IMR-90 (cell line): ENCODE data around the gene BEND2. TPM values are rescaled to one million over a fixed set of nuclear protein-coding genes. Genes with fewer than 3 reads are reported as not detected.

ENCODE experiments used
- ATAC-seq: fragments of 200-7000 bp; cut with Tn5 transposase; 2 replicates; pipeline ENCODE4 v1.9.1; 2020; ENCODE audit warnings: low read depth, mild to moderate bottlenecking, moderate library complexity
- BruUV-seq: library from RNA; stranded (reverse); fragments of 400-500 nt; replicated peaks from 2 replicates; lab custom pipeline; 2021; lab: Mats Ljungman, UMichigan
- CTCF ChIA-PET: fragments of 300-600 bp; formaldehyde crosslinking; extraction: SDS; loops from one replicate; lab custom pipeline; 2021; ENCODE audit warnings: antibody characterized with exemption; lab: Yijun Ruan, JAX
- POLR2A ChIA-PET: fragments of 300-600 bp; sonication (Branson Sonifier 250); formaldehyde crosslinking; loops from one replicate; lab custom pipeline; 2022; ENCODE audit warnings: antibody characterized with exemption; ENCODE audit not compliant: unreplicated experiment; lab: Charles Lee
- DNase-seq: peaks from one replicate; pipeline ENCODE4 v3.0.0; 2013
- H2AFZ ChIP-seq: replicated peaks from 2 replicates; pipeline ENCODE3; 2013; ENCODE audit warnings: low read length, mild to moderate bottlenecking; ENCODE audit not compliant: poor library complexity
- H2AK5ac ChIP-seq: 2 replicates; pipeline ENCODE4 v1.6.1; 2013; ENCODE audit warnings: low read depth, low read length, inconsistent platforms
- H2AK9ac ChIP-seq: replicated peaks from 2 replicates; pipeline ENCODE3; 2013; ENCODE audit warnings: mild to moderate bottlenecking, low read depth, low read length, moderate library complexity; ENCODE audit not compliant: poor library complexity
- H2BK120ac ChIP-seq: 2 replicates; pipeline ENCODE4 v1.6.1; 2013; ENCODE audit warnings: low read depth, low read length, inconsistent platforms
- H2BK15ac ChIP-seq: 3 replicates; pipeline ENCODE4 v1.6.1; 2013; ENCODE audit warnings: low read depth, low read length, inconsistent platforms
- H2BK20ac ChIP-seq: 2 replicates; pipeline ENCODE4 v1.6.1; 2013; ENCODE audit warnings: low read depth, mild to moderate bottlenecking, inconsistent platforms, low read length, moderate library complexity
- H2BK5ac ChIP-seq: 2 replicates; pipeline ENCODE4 v1.6.1; 2013; ENCODE audit warnings: mild to moderate bottlenecking, low read depth, low read length, inconsistent platforms; ENCODE audit not compliant: poor library complexity, severe bottlenecking
- H3K14ac ChIP-seq: replicated peaks from 2 replicates; pipeline ENCODE4 v1.6.1; 2013; ENCODE audit warnings: low read depth, low read length, inconsistent platforms
- H3K18ac ChIP-seq: 2 replicates; pipeline ENCODE4 v1.6.1; 2013; ENCODE audit warnings: low read depth, low read length, control low read depth
- H3K23ac ChIP-seq: 2 replicates; pipeline ENCODE4 v1.6.1; 2013; ENCODE audit warnings: low read depth, low read length, inconsistent platforms
- H3K27ac ChIP-seq: 2 replicates; pipeline ENCODE4 v1.5.1; 2013; ENCODE audit warnings: mild to moderate bottlenecking, control low read depth, low read length; ENCODE audit not compliant: insufficient read depth
- H3K27me3 ChIP-seq: 2 replicates; pipeline ENCODE4 v1.6.1; 2013; ENCODE audit warnings: low read length; ENCODE audit not compliant: control insufficient read depth, insufficient read depth
- H3K36me3 ChIP-seq: 2 replicates; pipeline ENCODE4 v1.6.1; 2013; ENCODE audit warnings: low read length, mixed read lengths; ENCODE audit not compliant: control insufficient read depth, insufficient read depth
- H3K4ac ChIP-seq: 2 replicates; pipeline ENCODE4 v1.6.1; 2013; ENCODE audit warnings: low read depth, low read length, inconsistent platforms
- H3K4me1 ChIP-seq: 2 replicates; pipeline ENCODE4 v1.6.1; 2013; ENCODE audit warnings: low read length, mixed read lengths; ENCODE audit not compliant: control insufficient read depth, insufficient read depth
- H3K4me2 ChIP-seq: 2 replicates; pipeline ENCODE4 v1.6.1; 2013; ENCODE audit warnings: low read depth, mild to moderate bottlenecking, control low read depth, low read length, moderate library complexity
- H3K4me3 ChIP-seq: 2 replicates; pipeline ENCODE4 v1.5.1; 2013; ENCODE audit warnings: low read depth, mild to moderate bottlenecking, control low read depth, low read length, moderate library complexity; ENCODE audit not compliant: insufficient read depth
- H3K56ac ChIP-seq: 2 replicates; pipeline ENCODE4 v1.6.1; 2013; ENCODE audit warnings: low read length, inconsistent platforms; ENCODE audit not compliant: insufficient read depth; ENCODE audit errors: extremely low read depth
- H3K79me1 ChIP-seq, 2 experiments: 2 replicates each; pipeline ENCODE4 v1.6.1; 2013; ENCODE audit warnings: low read length in 2 of 2, inconsistent platforms in 1 of 2, low read depth in 1 of 2
- H3K9ac ChIP-seq: 2 replicates; pipeline ENCODE4 v1.6.1; 2013; ENCODE audit warnings: low read depth, low read length, control low read depth
- H3K9me1 ChIP-seq: 2 replicates; pipeline ENCODE4 v1.6.1; 2013; ENCODE audit warnings: low read length, inconsistent platforms; ENCODE audit not compliant: insufficient read depth
- H3K9me3 ChIP-seq: 2 replicates; pipeline ENCODE4 v1.6.1; 2013; ENCODE audit warnings: low read length; ENCODE audit not compliant: control insufficient read depth, insufficient read depth
- H4K20me1 ChIP-seq: 2 replicates; pipeline ENCODE4 v1.6.1; 2013; ENCODE audit warnings: low read length, inconsistent platforms; ENCODE audit not compliant: insufficient read depth
- H4K5ac ChIP-seq: 2 replicates; pipeline ENCODE4 v1.6.1; 2013; ENCODE audit warnings: mild to moderate bottlenecking, low read depth, low read length, control low read depth
- H4K8ac ChIP-seq, 2 experiments: 2 replicates each; pipeline ENCODE4 v1.6.1; 2013; ENCODE audit warnings: low read depth in 2 of 2, low read length in 2 of 2, control low read depth in 1 of 2, inconsistent platforms in 1 of 2
- H4K91ac ChIP-seq: 2 replicates; pipeline ENCODE4 v1.6.1; 2013; ENCODE audit warnings: low read depth, low read length, inconsistent platforms; ENCODE audit not compliant: insufficient read depth
- BHLHE40 ChIP-seq: fragments of 150-350 bp; IDR thresholded peaks from 2 replicates; pipeline ENCODE4 v1.6.1; 2016; ENCODE audit warnings: mild to moderate bottlenecking, low read depth, low read length
- CEBPB ChIP-seq: IDR thresholded peaks from 2 replicates; pipeline ENCODE4 v1.6.1; 2012; ENCODE audit warnings: low read depth, low read length, improper control_type of control experiment
- CHD1 ChIP-seq: IDR thresholded peaks from 2 replicates; pipeline ENCODE4 v1.6.1; 2012; ENCODE audit warnings: low read depth, low read length, improper control_type of control experiment
- CTCF ChIP-seq: conservative IDR thresholded peaks from 2 replicates; pipeline ENCODE4 v1.5.1; 2012; ENCODE audit warnings: mild to moderate bottlenecking, low read depth, low read length, improper control_type of control experiment
- ELK1 ChIP-seq: fragments of 150-350 bp; IDR thresholded peaks from 2 replicates; pipeline ENCODE4 v1.6.1; 2016; ENCODE audit warnings: low read depth, mild to moderate bottlenecking, low read length, moderate library complexity, borderline replicate concordance
- FOS ChIP-seq: fragments of 150-350 bp; IDR thresholded peaks from 2 replicates; pipeline ENCODE4 v1.6.1; 2016; ENCODE audit warnings: low read depth, low read length
- MAFK ChIP-seq: IDR thresholded peaks from 2 replicates; pipeline ENCODE4 v1.6.1; 2012; ENCODE audit warnings: low read depth, low read length, improper control_type of control experiment
- MAZ ChIP-seq: IDR thresholded peaks from 2 replicates; pipeline ENCODE4 v1.6.1; 2012; ENCODE audit warnings: low read depth, mild to moderate bottlenecking, low read length, improper control_type of control experiment, moderate library complexity, borderline replicate concordance
- MXI1 ChIP-seq: IDR thresholded peaks from 2 replicates; pipeline ENCODE4 v1.6.1; 2012; ENCODE audit warnings: low read depth, mild to moderate bottlenecking, low read length, moderate library complexity, borderline replicate concordance
- NFE2L2 ChIP-seq: fragments of 150-350 bp; IDR thresholded peaks from 2 replicates; pipeline ENCODE4 v1.6.1; 2016; ENCODE audit warnings: low read depth, mild to moderate bottlenecking, low read length
- POLR2A ChIP-seq: IDR thresholded peaks from 2 replicates; pipeline ENCODE4 v1.6.1; 2012; ENCODE audit warnings: mild to moderate bottlenecking, low read depth, low read length
- RAD21 ChIP-seq: IDR thresholded peaks from 2 replicates; pipeline ENCODE4 v1.6.1; 2012; ENCODE audit warnings: low read length, improper control_type of control experiment
- RCOR1 ChIP-seq: IDR thresholded peaks from 2 replicates; pipeline ENCODE4 v1.6.1; 2012; ENCODE audit warnings: mild to moderate bottlenecking, low read length, improper control_type of control experiment; ENCODE audit not compliant: insufficient replicate concordance
- RFX5 ChIP-seq: IDR thresholded peaks from 2 replicates; pipeline ENCODE4 v1.8.0; 2012; ENCODE audit warnings: low read depth, mild to moderate bottlenecking, low read length, moderate library complexity
- SMC3 ChIP-seq: fragments of 150-350 bp; IDR thresholded peaks from 2 replicates; pipeline ENCODE4 v1.6.1; 2016; ENCODE audit warnings: low read depth, mild to moderate bottlenecking, antibody characterized with exemption, low read length, moderate library complexity
- WGBS, 2 experiments: methylation state at CpG; one replicate each; pipeline versions ENCODE4 v1.1.5 to v1.1.7; 2013; ENCODE audit warnings: missing lambda C conversion rate in 2 of 2; ENCODE audit not compliant: insufficient read length in 1 of 2; ENCODE audit errors: extremely low coverage in 2 of 2; 5-methylcytosine and 5-hydroxymethylcytosine counted together
- dilution Hi-C: fragments of 300-500 bp; cut with HindIII; formaldehyde crosslinking; loops from one replicate; pipeline ENCODE4 v1.14.3; 2018; ENCODE audit warnings: low sequenced_read_pairs; ENCODE audit not compliant: unreplicated experiment
- in situ Hi-C: fragments of 300-500 bp; cut with MboI; formaldehyde crosslinking; loops from 3 replicates; pipeline ENCODE4 v1.14.3; 2019; ENCODE audit warnings: low sequenced_read_pairs, inconsistent platforms, mixed read lengths
- intact Hi-C: fragments of 100-400 bp; cut with micrococcal nuclease; formaldehyde crosslinking; loops from 2 replicates; pipeline ENCODE4 v1.10.0; 2022
- polyA plus RNA-seq, 3 experiments: library from polyadenylated mRNA; depleted of rRNA; stranded (reverse); fragments of >200 nt; gene quantifications; 2 replicates each; pipeline ENCODE4 v1.2.3, GENCODE V29; 2012; ENCODE audit warnings: low replicate concordance in 1 of 3
- total RNA-seq: library from RNA; depleted of rRNA; stranded (reverse); fragments of >200 nt; gene quantifications from 2 replicates; pipeline ENCODE4 v1.2.3, GENCODE V29; 2012
- TF ChIP-seq, protein P1 (sequence below): fragments of 150-350 bp; IDR thresholded peaks from 2 replicates; pipeline ENCODE4 v1.6.1; 2017; ENCODE audit warnings: mild to moderate bottlenecking, antibody characterized with exemption, low read length, low read depth

The BEND2 gene
- total and polyA plus RNA-seq, 2 of the 4 experiments (the other 2 are of a cell fraction): not detected

DNA sequence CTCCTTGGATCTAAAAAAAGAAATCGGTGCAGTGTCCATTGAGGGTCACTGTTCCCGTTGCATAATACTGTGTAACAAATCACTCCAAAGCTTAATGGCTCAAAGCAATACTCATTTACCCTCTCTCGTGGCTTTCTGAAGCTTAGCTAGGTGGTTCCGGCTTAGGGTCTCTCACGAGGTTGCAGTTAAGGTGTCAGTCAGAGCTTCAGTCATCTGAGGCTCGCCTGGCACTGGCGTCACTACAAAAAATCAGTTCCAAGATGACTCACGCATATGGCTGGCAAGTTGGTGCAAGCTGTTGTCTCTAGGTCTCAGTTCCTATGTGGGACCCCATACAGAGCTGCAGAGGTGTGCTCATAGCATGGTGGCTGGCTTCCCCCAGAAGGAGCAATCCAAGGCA is 91.0 kb downstream of the BEND2 start:
- BruUV-seq: no TSS peak
- DNase-seq (no peak), ATAC-seq (no peak)
- H3K36me3 ChIP-seq: no peaks in the 10 kb centered on the region
- no peak overlapping the region for H2AFZ ChIP-seq
- H2BK15ac ChIP-seq: no peak overlapping the region
- H3K14ac ChIP-seq: no peak overlapping the region
- H2BK5ac ChIP-seq: no peak overlapping the region
- no peak overlapping the region for H2BK120ac ChIP-seq
- H4K5ac ChIP-seq: no peak overlapping the region
- no peak overlapping the region for H3K18ac ChIP-seq
- no peak overlapping the region for H3K27ac ChIP-seq
- TF ChIP-seq RAD21 (no peak), CHD1 (no peak), MXI1 (no peak), CEBPB (no peak), FOS (no peak), RCOR1 (no peak), SMC3 (no peak), RFX5 (no peak), POLR2A (no peak), NFE2L2 (no peak), BHLHE40 (no peak), MAZ (no peak), MAFK (no peak), CTCF (no peak), ELK1 (no peak)
- TF ChIP-seq, protein P1, sequence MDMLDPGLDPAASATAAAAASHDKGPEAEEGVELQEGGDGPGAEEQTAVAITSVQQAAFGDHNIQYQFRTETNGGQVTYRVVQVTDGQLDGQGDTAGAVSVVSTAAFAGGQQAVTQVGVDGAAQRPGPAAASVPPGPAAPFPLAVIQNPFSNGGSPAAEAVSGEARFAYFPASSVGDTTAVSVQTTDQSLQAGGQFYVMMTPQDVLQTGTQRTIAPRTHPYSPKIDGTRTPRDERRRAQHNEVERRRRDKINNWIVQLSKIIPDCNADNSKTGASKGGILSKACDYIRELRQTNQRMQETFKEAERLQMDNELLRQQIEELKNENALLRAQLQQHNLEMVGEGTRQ: no peak
- no peak overlapping the region for H3K56ac ChIP-seq
- H3K4me1 ChIP-seq: no peaks in the 10 kb centered on the region
- H2AK5ac ChIP-seq: no peak overlapping the region
- no peaks in the 10 kb centered on the region for H4K20me1 ChIP-seq
- no peaks in the 10 kb centered on the region for H3K79me1 ChIP-seq
- H3K4me3 ChIP-seq: no peak overlapping the region
- no peak overlapping the region for H4K8ac ChIP-seq
- dilution Hi-C loops: no loop called here
- ChIA-PET CTCF (no interaction called here), POLR2A (no interaction called here)
- WGBS, 2 experiments: 54% methylated on average over 3 of the region's 8 CpGs; no CpG with 5 or more reads in 1 of the 2 experiments
- intact Hi-C loops: no loop called here
- H3K9me3 ChIP-seq: no peaks in the 10 kb centered on the region; the same call in 1 of the 2 replicates
- no peak overlapping the region for H3K9ac ChIP-seq
- no peak overlapping the region for H3K4ac ChIP-seq
- H3K23ac ChIP-seq: no peak overlapping the region
- no peak overlapping the region for H2AK9ac ChIP-seq
- no peaks in the 10 kb centered on the region for H3K27me3 ChIP-seq
- in situ Hi-C loops: no loop called here
- no peak overlapping the region for H4K91ac ChIP-seq
- H2BK20ac ChIP-seq: no peak overlapping the region
- no peaks in the 10 kb centered on the region for H3K9me1 ChIP-seq
- no peak overlapping the region for H3K4me2 ChIP-seq
